CD14-positive monocyte (primary cell): Measurements from ENCODE around the gene CACNA1E. TPM values are rescaled to one million over a fixed set of nuclear protein-coding genes. Genes with fewer than 3 reads are reported as not detected.

Experiments
- DNase-seq, 3 donors: peaks; one replicate each; pipeline ENCODE4 v3.0.0-alpha.2; 2011 to 2022
- H2AFZ ChIP-seq: 2 replicates; pipeline ENCODE4 v1.6.0; 2012; ENCODE audit warnings: mild to moderate bottlenecking, low read depth, low read length, inconsistent platforms; ENCODE audit not compliant: insufficient read depth, poor library complexity, severe bottlenecking
- H3K27ac ChIP-seq, 2 donors: 1 replicate in 1 of 2; 2 replicates in 1 of 2; pipeline ENCODE4 v1.5.1; 2012 to 2013; ENCODE audit warnings: low read length in 2 of 2, control low read depth in 1 of 2, inconsistent platforms in 1 of 2, low read depth in 1 of 2, mild to moderate bottlenecking in 1 of 2
- H3K27me3 ChIP-seq, 2 donors: one replicate each; pipeline versions ENCODE4 v1.6.0 to v1.6.1; 2011 to 2013; ENCODE audit warnings: low read length in 2 of 2; ENCODE audit not compliant: control insufficient read depth in 2 of 2, insufficient read depth in 2 of 2
- H3K36me3 ChIP-seq, 2 donors: replicated peaks in 1 of 2; 1 replicate in 1 of 2; 2 replicates in 1 of 2; pipeline versions ENCODE4 v1.5.1 to v1.6.1; 2012 to 2013; ENCODE audit warnings: low read length in 2 of 2, control low read depth in 1 of 2, inconsistent platforms in 1 of 2, mild to moderate bottlenecking in 1 of 2; ENCODE audit not compliant: insufficient read depth in 2 of 2, control insufficient read depth in 1 of 2
- H3K4me1 ChIP-seq, 2 donors: 1 replicate in 1 of 2; 2 replicates in 1 of 2; pipeline versions ENCODE4 v1.5.1 to v1.6.1; 2012 to 2013; ENCODE audit warnings: low read length in 2 of 2, control low read depth in 1 of 2, inconsistent platforms in 1 of 2, mild to moderate bottlenecking in 1 of 2, moderate library complexity in 1 of 2; ENCODE audit not compliant: insufficient read depth in 2 of 2, control insufficient read depth in 1 of 2
- H3K4me2 ChIP-seq: replicated peaks from 2 replicates; pipeline ENCODE3; 2012; ENCODE audit warnings: low read length, moderate library complexity, mild to moderate bottlenecking; ENCODE audit not compliant: poor library complexity, severe bottlenecking; ENCODE audit errors: extremely low read depth
- H3K4me3 ChIP-seq, 3 experiments: fragments of 200-600 bp in 1 of 3; sonication (generic) in 1 of 3; replicated peaks in 1 of 3; 1 replicate in 2 of 3; 2 replicates in 1 of 3; pipeline ENCODE4 v1.5.1; 2011 to 2013; ENCODE audit warnings: low read length in 3 of 3, mild to moderate bottlenecking in 3 of 3, control low read depth in 2 of 3, low read depth in 2 of 3, inconsistent platforms in 1 of 3, moderate library complexity in 1 of 3
- H3K79me2 ChIP-seq: 2 replicates; pipeline ENCODE4 v1.6.0; 2012; ENCODE audit warnings: mild to moderate bottlenecking, control low read depth, inconsistent platforms, low read length, moderate library complexity; ENCODE audit not compliant: insufficient read depth
- H3K9ac ChIP-seq: 2 replicates; pipeline ENCODE4 v1.6.0; 2017; ENCODE audit warnings: low read length, mild to moderate bottlenecking; ENCODE audit not compliant: insufficient read depth, poor library complexity, severe bottlenecking
- H3K9me3 ChIP-seq, 2 donors: replicated peaks in 1 of 2; 1 replicate in 1 of 2; 2 replicates in 1 of 2; pipeline versions ENCODE4 v1.5.1 to v1.6.1; 2012 to 2013; ENCODE audit warnings: low read length in 2 of 2, control low read depth in 1 of 2; ENCODE audit not compliant: control insufficient read depth in 1 of 2, insufficient read depth in 1 of 2
- H4K20me1 ChIP-seq: 2 replicates; pipeline ENCODE4 v1.6.0; 2012; ENCODE audit warnings: mild to moderate bottlenecking, low read length, control low read depth, moderate library complexity; ENCODE audit not compliant: insufficient read depth
- H3K27ac Mint-ChIP-seq, 7 donors: one replicate each; pipeline ENCODE4 v1.8.0; 2020; ENCODE audit warnings: mild to moderate bottlenecking in 7 of 7, mixed read lengths in 7 of 7, moderate library complexity in 6 of 7, inconsistent platforms in 2 of 7
- H3K27me3 Mint-ChIP-seq, 3 donors: one replicate each; pipeline ENCODE4 v1.8.0; 2021 to 2022; ENCODE audit warnings: low read depth in 3 of 3, mild to moderate bottlenecking in 3 of 3, mixed read lengths in 3 of 3, moderate library complexity in 3 of 3, inconsistent platforms in 1 of 3
- H3K36me3 Mint-ChIP-seq, 2 donors: one replicate each; pipeline ENCODE4 v1.8.0; 2020; ENCODE audit warnings: mixed read lengths in 2 of 2, inconsistent platforms in 1 of 2, mild to moderate bottlenecking in 1 of 2
- H3K4me1 Mint-ChIP-seq: one replicate; pipeline ENCODE4 v1.8.0; 2020; ENCODE audit warnings: mild to moderate bottlenecking, mixed read lengths
- H3K4me3 Mint-ChIP-seq, 2 donors: one replicate each; pipeline ENCODE4 v1.8.0; 2020; ENCODE audit warnings: mild to moderate bottlenecking in 2 of 2, mixed read lengths in 2 of 2, moderate library complexity in 1 of 2
- H3K9me3 Mint-ChIP-seq, 7 donors: one replicate each; pipeline ENCODE4 v1.8.0; 2020 to 2022; ENCODE audit warnings: mixed read lengths in 7 of 7, mild to moderate bottlenecking in 6 of 7, moderate library complexity in 6 of 7, inconsistent platforms in 2 of 7
- CTCF ChIP-seq: fragments of 200-600 bp; IDR thresholded peaks from one replicate; pipeline ENCODE4 v1.8.0; 2022; ENCODE audit warnings: antibody characterized with exemption, mild to moderate bottlenecking
- WGBS: methylation state at CpG from one replicate; pipeline ENCODE4 v1.1.5; 2013; ENCODE audit warnings: missing lambda C conversion rate; ENCODE audit not compliant: insufficient coverage; 5-methylcytosine and 5-hydroxymethylcytosine counted together
- intact Hi-C, 2 donors: fragments of 100-400 bp; cut with micrococcal nuclease; formaldehyde crosslinking; loops; one replicate each; pipeline versions ENCODE4 v1.15.0 to v1.15.1; 2023
- polyA plus RNA-seq, 3 donors: library from polyadenylated mRNA; depleted of rRNA in 1 of 3; unstranded in 2 of 3; stranded (reverse) in 1 of 3; fragments of 300-500 nt in 2 of 3; fragments of >200 nt in 1 of 3; fragmentation: Illumina TruSeq in 2 of 3; gene quantifications; 1 replicate in 2 of 3; 2 replicates in 1 of 3; pipeline ENCODE4 v1.2.3, GENCODE V29; 2012 to 2021

Gene CACNA1E
- polyA plus RNA-seq, 3 donors = 0.04 TPM; not detected in 2

DNA sequence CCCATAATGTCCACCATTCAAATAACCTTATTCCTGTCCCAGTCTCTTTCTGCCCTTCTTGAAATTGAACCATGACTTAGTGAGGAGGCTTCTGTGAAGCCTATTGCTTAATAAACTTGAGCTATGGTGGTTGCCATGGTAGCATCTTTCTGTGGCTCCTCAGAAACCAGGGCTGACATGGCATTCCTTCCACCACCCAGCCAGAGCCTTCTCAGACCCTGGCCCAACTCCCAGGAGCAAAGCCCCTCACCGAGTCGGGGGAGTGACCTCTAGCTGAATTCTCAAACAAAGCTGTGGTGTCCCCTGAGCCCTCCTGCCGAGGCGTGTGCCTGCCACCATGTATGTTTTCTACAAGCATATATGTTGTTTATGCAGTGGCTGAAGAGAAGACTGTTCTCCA, 259.1 kb downstream of the CACNA1E start:
- H2AFZ ChIP-seq = no peak overlapping the region
- Mint-ChIP-seq H3K9me3 (peaks cover 0 to 5% (median 0%) of the 10 kb centered on the region in 7 donors), H3K36me3 (no peaks in the 10 kb centered on the region), H3K27me3 (peaks cover 0 to 4% (median 0%) of the 10 kb centered on the region in 3 donors), H3K27ac (no peak overlapping the region), H3K4me3 (no peak overlapping the region), H3K4me1 (no peaks in the 10 kb centered on the region)
- no peaks in the 10 kb centered on the region for H3K27me3 ChIP-seq
- H4K20me1 ChIP-seq = no peaks in the 10 kb centered on the region
- H3K4me2 ChIP-seq = no peak overlapping the region
- no peaks in the 10 kb centered on the region for H3K9me3 ChIP-seq
- no peak overlapping the region for H3K27ac ChIP-seq
- no peaks in the 10 kb centered on the region for H3K4me1 ChIP-seq
- TF ChIP-seq CTCF = no peak
- no peaks in the 10 kb centered on the region for H3K36me3 ChIP-seq
- WGBS = no CpG with 5 or more reads among the region's 4 CpGs
- intact Hi-C loops = no loop called here
- no peak overlapping the region for H3K9ac ChIP-seq
- no peak for DNase-seq
- H3K79me2 ChIP-seq = no peaks in the 10 kb centered on the region
- no peak overlapping the region for H3K4me3 ChIP-seq

DNA sequence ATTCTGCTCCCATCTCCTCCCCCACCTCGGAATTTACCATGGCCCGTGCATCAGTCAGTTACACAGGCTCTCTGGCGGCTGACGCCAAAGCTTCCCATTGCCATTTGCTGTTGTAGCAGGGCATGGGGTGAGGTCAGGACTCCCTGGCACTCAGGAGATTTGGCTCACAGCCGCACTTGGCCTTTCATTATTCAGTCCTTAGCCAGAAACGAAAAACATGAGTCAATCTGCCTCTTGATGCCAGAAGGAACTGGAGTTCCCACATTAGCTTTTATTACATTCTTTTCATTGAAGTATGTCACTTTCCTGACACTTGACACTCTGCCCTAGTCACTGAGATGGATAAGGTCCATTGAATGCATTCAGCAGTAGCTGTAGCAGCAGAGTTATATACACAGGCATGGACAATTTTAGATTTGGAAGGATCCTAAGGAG, 260.6 kb downstream of the CACNA1E start:
- Mint-ChIP-seq H3K9me3 (peaks cover 0 to 5% (median 0%) of the 10 kb centered on the region in 7 donors), H3K4me1 (no peaks in the 10 kb centered on the region), H3K27me3 (peaks cover 0 to 4% (median 0%) of the 10 kb centered on the region in 3 donors), H3K27ac (no peak overlapping the region), H3K4me3 (no peak overlapping the region), H3K36me3 (no peaks in the 10 kb centered on the region)
- Histone ChIP-seq H3K27me3 (no peaks in the 10 kb centered on the region), H3K9ac (no peak overlapping the region), H3K9me3 (no peaks in the 10 kb centered on the region), H2AFZ (no peak overlapping the region), H3K79me2 (no peaks in the 10 kb centered on the region), H3K27ac (no peak overlapping the region), H3K4me3 (no peak overlapping the region), H3K36me3 (no peaks in the 10 kb centered on the region), H4K20me1 (no peaks in the 10 kb centered on the region), H3K4me1 (no peaks in the 10 kb centered on the region), H3K4me2 (no peak overlapping the region)
- DNase-seq = no peak
- WGBS = 89% methylated on average over 2 of the region's 6 CpGs
- intact Hi-C loops = no loop called here
- no peak for TF ChIP-seq CTCF
